ENCODE measurements around the gene SLC44A4.
"Not testable (repeated sequence)": the region's sequence is repeated elsewhere in the genome, so short reads cannot be mapped to it uniquely, and the experiment has no call there.

Gene SLC44A4

DNA sequence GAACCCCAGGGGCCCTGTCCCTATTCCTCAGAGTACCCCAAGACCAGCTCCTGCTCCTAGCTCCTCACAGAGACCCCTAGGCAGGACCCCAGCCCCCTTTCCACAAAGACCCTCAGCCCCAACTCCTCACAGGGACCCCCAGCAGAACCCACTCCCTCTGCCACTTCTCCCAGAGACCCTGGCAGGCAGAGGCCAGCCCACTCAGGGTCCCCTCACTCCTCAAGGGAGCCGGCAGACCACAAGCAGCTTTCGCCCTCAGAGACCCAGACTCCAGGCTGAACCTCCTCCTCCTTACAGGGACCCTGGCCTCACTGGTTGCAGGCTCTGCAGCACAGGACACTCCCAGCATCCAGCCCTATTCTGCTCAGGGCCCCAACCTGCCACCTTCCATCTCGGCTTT, 575 bp downstream of the SLC44A4 start:
- DNase-seq, result no peak

DNA sequence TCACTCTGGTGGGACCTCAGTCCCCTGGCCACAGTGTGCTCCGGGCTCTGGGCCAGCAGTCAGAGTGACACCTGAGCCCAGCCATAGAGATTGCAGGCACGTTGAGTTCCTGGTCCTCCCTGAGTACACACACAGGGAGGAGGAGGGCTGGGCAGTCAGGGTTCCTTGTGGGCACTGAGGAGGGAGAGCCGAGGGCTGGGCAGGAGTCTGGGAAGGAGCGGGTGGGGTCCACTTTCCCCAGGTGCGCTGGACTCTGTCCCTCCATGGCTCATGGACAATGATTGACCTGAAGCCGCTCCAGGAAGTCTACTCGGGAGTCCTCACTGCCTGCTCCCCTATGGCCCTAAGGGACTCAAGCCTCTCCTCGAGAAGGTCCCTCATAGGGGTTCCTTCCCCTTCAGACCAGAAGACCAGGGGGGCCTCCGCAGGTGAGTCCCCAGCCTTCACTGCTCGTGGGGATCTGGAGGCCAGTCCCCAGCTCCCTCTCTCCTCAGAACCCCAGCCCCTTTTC, 1.1 kb downstream of the SLC44A4 start:
- DNase-seq, result no peak

DNA sequence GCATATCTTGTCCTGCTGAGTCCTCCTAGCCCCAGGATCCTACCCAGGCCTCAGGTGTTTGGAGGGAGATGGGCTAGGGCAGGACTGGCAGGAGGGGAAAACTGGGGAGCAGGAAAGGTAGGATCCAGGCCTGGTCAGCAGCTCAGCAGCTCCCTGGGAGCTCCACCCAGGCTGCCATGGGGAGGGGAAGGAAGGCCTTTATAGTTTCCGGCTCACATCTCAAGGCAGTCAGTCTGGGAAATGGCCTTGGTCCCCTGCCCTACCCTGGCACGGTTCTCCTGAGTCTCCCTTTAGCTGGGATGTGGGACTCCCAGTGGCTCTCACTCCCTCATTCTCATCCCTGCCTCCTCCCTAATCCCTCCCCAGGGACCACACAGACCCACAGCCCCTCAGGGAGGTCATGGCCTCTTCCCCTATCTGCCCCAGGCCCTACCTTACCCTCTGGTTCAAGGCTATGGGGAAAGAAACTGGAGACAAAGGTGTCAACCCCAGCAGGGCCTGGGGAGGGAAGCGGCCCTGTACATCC, 1.6 kb downstream of the SLC44A4 start:
- no peak for DNase-seq

DNA sequence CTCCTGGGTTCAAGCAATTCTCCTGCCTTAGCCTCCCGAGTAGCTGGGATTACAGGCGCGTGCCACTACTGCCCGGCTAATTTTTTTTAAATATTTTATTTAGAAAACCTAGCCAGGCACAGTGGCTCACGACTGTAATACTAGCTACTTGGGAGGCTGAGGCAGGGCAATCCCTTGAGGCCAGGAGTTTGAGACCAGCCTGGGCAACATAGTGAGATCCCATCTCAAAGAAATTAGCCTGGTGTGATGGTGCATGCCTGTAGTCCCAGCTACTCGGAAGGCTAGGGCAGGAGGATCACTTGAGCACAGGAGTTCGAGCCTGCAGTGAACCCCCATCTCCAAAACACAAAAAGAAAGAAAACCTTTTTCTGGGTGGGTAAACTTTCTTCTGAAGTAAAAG, 2.4 kb downstream of the SLC44A4 start:
- no peak for DNase-seq

DNA sequence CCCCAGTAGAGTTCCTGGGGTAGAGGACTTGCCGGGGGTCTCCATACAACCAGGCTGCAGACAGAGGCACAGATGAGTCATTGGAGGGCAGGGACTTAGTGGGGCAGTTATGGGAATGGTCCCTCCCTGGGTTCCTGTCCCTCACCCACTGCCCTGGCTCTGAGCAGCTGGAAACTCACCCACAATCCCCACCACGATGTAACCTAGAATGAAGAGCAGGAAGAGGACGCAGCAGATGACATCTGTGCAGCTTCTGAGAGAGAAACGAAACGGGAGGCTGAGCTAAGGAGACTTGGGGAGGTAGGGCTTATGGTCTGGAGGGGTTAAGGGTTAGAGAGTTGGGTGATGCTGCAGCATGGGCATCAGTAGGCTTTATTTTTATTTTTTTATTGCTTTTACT, 2.9 kb downstream of the SLC44A4 start:
- no peak for DNase-seq

DNA sequence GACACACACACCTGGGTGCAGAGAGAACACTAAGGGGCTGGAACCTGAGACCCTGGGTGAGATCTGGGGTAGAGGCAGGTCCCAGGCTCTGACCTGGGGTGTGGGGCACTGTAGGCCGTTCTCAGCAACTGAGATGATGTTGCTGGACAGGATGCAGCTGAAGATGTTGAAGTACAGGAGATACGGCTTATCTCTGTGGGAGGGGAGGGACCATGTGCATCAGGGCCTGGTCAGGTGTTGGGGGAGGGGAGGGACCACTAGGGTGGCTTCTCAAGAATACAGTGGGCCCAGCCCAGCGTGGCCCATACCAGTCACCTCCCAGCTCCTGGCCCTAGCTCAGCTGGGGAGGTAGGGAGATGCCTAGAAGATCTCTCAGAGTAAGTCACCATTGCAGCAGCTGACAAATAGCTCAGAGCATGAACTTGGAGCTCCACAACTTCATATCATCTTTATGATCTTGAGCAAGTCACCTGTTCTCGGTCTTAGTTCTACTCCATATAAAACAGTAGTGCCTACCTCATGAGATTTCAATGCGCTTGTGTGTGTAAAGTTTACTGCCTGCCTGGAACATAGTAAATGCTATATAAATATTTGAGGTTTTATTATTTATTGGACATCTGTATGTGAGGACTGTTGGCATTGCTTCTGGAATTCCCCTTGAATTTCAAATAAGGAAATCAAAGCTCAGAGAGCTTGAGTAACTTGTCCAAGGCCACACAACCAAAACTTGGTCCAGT, 3.8 kb downstream of the SLC44A4 start:
- DNase-seq, result no peak

DNA sequence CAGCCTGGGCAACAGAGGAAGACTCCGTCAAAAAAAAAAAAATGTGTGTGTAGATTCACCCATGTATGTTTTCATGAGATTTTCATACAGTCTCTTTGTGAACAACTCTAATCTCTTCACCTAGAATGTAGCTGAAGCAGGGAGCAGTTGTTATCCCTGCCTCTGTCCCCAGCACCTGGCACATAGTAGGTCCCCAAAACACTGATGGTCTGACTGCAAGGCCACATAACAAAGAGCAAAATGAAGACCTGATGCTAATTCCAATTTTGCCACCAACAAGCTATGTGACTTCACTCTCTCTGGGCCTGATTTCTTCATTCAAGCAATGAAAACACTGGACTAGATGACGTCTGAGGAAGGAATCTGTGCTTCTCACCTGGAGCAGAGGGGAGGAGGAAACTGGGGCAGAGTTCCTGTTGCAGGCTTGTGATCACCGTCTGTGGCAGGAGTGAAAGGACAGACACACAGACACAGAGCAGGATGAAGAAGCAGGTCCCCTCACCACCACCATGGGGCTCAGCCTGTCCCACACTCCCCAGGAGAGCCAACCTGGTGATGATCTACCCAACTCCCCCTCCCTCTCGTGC, 4.6 kb downstream of the SLC44A4 start:
- DNase-seq, result no peak

DNA sequence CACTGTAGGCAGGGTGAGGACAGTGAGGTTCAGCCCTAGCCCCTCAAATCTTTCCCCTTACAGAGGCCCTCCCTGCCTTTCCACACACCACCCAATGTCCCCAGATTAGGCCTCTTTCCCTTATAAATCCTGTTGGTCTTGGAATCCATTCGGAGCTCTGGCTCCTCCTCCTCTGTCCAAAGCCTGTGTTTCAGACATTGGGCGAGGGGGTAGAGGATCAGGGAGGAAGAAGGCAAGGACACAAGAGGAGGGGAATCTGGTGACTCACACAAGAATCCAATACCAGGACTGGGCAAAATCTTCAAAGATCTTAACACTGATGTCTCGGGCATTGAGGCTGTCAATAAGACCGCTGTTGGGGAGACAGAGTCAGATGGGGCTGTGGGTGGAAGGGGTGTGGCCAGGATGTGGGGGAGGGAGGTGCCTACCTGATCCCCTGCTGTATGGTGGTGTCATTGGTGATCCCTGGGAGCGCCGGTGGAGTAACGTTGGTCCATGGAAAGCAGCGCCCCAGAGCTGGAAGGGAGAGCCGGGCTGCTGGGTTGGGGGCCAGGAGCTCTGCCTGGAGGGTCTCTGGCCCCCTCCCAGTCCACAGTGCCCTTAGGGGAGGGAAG, 7.6 kb downstream of the SLC44A4 start:
- no peak for DNase-seq

DNA sequence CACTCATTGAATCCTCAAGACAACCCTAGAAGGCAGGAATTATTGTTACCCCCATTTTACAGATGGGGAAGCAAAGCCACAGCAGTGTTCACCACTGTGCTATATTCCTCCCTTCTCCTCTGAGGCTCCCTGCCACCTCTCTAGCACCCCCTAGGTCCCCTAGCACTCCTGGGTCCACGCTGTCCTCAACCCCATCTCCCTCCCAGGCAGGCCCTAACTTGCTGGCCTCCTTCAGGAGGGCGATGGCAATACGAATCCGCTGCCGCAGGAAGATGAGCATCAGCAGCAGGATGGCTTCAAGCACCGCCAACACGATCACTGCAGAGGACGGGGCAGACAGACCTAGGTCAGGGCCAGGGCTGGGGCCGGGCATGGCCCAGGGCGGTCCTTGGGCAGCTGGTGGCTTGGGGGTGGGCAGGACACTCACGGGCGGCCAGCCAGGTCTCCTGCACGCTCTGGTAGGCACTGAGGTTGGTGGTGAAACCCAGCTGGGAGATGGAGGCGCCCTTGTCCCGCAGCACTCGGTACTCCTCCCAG, 8.3 kb downstream of the SLC44A4 start:
- no peak for DNase-seq

DNA sequence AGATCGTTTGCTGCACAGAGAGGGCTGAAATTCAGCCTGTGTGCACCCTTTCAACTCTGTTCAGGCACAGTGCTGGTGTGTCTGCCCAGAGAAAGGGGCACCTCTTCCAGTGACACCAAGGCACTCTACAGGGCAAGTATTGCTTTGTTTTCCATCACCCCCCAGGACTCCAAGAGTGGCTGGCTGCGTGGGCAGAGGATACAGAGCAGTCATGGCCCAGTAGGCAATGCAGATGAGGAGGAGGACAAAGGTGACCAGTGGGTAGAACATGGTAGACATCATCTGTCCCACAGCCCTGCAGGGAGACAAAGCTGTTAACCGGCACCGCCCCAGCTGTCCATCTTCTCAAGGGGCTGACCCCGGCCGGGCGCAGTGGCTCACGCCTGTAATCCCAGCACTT, 9.5 kb downstream of the SLC44A4 start:
- DNase-seq, result no peak

DNA sequence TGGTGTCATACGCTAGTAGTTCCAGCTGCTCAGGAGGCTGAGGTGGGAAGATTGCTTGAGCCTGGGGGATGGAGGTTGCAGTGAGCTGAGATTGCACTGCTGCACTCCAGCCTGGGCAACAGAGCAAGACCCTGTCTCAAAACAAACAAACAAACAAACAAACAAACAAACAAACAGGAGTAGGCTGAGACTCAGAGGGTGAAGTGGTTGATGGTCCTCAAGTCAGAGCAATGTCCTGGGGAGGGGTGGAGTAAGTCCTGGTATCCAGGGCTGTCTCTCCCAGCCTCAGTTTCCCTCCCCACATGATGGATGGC, 10.2 kb downstream of the SLC44A4 start:
- not testable (repeated sequence) for DNase-seq

DNA sequence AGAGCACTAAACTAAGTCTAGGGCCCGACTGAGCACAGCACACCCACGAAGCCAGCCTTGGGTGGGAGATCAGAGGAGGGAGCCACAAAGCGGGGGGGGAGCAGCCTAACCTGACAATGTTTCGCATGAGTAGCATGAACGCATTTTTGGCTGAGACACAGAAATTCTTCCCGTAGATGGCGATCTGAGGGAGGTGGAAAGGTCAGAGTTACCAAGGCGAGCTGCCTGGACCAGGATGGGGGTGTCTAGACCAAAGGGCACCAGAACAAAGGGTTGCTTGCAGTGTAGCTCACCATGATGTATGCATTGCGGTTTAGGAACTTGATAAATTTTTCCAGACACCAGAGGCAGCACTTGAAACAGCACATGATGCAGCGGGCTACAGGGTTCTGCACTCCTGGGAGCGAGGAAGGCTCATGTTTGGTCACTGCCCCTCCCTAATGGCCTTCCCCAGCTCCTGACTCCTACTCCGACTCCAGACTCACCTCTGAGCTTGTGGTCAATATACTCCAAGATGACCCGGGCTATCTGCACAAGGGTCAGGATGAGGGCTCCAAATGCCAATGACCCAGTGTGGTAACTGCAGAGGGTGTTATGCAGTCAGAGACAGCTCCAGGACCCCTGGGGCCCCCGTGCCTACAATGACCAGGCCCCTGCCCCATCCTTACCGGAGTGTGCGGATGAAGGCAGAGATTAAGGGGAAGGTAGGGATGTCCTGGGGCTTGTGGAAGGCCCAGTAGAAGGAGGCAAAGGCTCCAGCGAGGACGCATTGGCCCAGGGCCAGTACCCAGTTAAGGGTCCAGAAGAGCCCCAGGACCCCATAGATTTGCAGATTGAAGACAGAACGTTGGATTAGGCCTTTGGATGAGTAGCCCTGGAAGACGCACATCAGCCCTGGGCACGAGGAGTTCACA, 13.3 kb downstream of the SLC44A4 start:
- no peak for DNase-seq

DNA sequence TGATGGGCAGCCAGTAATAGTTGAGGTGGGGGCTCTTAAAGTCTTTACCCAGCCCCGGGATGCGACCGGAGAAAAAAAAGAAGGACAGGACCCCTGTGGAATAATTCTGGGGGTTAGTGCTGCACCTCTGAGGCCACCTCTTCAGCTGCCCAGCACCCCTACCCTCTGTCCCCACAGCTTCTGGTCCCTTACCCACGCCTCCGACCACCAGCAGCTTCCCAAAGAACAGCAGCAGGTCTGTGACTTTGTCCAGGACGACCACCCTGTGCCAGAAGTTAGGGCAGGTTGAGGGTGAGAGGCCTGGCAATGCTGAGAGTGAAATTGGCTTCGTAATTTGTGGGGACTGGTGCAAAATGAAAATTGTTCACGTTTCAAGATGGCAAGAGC, 14.0 kb downstream of the SLC44A4 start:
- no peak for DNase-seq

DNA sequence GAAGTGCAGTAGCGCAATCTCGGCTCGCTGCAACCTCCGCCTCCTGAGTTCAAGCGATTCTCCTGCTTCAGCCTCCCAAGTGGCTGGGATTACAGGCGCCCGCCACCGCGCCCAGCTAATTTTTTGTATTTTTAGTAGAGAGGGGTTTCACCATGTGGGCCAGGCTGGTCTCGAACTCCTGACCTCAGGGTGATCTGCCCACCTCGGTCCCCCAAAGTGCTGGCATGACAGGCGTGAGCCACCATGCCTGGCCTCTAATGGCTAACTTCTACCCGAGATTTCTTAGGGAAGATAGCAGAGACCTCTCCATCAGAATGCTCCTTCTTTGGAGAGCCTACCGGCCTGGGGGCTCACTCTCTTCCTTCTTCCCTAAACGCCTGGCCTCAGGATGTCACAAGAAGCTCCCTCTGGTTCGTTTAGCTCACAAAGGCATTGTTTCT, 14.7 kb downstream of the SLC44A4 start:
- DNase-seq, result not testable (repeated sequence)

DNA sequence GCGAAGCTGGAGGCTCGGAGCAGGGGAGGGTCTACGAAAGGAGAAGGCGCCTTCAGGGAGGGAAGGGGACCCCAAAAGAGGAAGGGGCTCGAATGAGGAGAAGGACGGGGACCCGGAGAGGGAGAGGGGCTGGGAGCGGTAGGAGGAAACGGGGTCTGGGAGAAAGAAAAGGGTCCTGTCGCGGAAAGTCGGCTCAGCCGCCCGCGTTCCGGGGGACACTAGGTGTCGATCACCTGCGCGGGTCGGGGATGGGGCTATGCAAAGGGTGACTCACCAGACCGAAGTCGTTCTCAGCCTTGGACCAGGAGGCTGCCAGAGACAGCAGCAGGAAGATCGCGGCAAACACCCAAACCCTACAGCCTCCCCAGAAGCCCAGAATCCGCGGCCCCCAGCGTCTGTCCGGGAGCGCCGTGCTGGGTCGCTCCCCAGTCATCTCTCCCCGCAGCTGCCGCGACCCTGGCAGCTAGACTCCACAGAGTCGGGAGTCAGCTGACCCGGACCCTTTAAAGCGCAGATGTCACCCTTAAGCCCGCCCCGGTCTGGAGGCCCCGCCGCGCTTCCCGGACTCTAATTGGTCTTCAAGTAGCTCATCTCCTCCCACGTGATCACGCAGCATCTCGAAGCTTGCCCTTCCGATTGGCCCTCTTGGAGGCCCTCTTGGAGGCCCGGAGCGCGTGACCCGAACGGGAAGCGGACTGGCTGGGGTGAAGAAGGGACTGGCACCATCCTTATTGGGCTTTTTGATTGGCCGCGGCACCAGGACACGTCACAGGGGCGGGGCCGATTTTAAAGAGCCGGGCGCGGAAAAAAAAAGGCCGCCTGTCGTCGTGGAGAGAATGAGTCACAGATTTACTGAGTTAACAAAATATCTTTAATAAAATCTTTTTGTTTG, 16.2 kb downstream of the SLC44A4 start, which contains the start of gene NEU1:
Gene NEU1, minus strand, starts transcription at position 478 of the 892 bp plus-strand sequence. Its CDS starts 45 bp downstream, at position 433.
- DNase-seq, result peak; percentile 97 to 100 (median 99)

DNA sequence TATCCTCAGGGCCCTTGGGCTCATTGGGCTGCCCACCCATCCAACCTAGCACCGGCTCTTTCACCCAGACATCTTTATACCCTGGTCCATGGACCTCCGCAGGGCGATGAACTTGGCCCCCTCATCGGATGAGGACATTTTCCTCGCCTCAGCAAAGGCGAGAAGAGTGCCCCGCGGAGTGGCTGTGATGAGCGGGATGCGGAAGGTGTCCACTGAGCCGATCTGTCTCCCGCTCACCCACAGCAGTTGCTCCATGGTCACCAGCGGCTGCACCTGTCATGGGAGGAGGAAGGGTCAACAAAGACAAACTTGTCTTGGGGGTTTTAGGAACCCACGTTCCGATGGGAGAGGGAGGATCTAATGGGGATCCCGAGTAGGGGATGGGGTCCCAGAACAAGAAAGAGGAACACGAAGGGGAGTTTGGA, 16.9 kb downstream of the SLC44A4 start:
- no peak for DNase-seq

DNA sequence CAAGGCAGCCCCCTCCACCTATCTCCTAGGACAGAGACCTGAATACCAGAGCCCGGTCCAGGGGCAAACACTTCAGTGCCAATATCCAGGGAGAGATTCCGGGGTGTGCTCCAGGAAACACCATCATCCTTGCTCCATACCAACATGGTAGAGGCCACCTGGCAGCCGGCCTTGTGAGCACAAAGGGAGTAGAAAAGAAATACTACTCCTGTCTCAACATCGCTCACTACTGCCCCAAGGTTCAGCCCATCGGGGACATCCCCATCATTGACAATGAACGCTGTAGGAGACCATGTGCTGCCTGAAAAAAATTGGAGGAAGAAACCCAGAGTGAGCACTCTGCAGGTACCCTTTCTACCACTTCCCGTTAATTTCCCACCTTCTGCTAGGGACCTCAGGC, 17.6 kb downstream of the SLC44A4 start:
- DNase-seq, result no peak

DNA sequence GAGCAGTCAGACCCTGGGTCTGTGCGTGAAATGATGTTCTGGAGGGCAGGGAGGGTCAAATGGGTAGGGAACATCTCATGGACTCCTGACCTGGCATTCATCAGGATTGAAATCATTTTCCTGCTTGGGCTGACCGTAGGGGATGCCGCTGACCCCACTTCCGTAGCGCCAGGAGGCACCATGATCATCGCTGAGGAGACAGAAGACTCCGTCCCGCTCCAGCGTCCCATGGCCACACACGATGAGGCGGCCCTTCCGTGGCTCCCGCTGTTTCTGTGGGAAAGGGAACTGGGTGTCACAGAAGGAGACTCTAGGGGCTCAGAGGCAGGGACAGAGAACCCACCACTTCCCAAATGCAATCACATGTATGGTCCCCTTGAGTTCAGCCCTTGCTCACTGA, 18.4 kb downstream of the SLC44A4 start:
- no peak for DNase-seq

DNA sequence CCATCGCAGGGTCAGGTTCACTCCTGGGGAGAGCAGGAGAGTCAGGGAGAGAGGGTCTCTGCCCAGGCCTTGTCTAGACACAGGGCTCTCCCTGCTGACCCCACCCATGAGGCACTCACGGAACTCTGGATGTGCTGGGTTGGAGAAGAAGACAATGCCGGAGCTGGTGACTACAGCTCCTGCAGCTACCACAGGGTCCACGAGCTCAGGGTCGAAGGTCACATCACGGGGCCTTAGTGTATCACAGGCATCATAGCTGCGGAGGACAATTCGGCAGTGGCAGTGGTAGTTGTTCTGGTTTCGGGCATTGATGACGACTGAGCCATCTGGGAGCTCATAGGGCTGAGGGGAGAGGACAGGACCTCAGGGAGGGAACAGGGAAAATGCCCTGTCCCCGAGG, 18.9 kb downstream of the SLC44A4 start:
- no peak for DNase-seq

DNA sequence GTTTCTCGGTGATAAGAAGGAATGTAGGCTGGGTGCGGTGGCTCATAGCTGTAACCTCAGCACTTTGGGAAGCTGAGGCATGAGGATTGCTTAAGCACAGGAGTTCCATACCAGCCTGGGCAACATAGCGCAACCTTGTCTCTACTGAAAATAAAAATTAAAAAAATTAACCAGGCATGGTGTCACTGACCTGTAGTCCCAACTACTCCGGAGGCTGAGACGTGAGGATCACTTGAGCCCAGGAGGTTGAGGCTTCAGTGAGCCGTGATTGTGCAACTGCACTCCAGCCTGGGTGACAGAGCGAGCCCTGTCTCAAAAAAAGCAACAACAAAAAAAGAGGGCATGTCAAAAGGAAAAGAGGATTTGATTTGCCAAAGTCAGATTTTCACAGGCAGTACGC, 20.1 kb downstream of the SLC44A4 start:
- DNase-seq, result no peak

DNA sequence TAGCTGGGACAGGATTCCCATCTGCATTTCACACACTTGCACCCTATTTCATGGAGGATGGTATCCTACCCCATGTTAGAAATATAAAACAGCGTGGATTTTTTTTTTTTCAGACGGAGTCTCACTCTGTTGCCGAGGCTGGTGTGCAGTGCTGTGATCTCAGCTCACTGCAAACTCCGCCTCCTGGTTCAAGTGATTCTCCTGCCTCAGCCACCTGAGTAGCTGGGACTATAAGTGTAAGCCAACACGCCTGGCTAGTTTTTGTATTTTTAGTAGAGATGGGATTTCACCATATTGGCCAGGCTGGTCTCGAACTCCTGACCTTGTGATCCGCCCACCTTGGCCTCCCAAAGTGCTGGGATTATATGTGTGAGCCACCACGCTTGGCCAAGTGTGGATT, 21.0 kb downstream of the SLC44A4 start:
- not testable (repeated sequence) for DNase-seq
